Measurements from ENCODE around the gene DDB1.

DDB1 gene

GRCh38 chr11:61342207-61342803 lies 9.4 kb upstream of the DDB1 start:
- Histone ChIP-seq H3K36me3 (ENCODE audit: control insufficient read depth in 1 of 2, insufficient read depth in 2 of 2, low read length in 2 of 2) (peaks cover 17 to 19% of the 10 kb centered on the region in 2 donors), H3K4me1 (ENCODE audit: control insufficient read depth in 1 of 2, insufficient read depth in 2 of 2, low read length in 2 of 2) (no peaks in the 10 kb centered on the region), H3K9me3 (ENCODE audit: control insufficient read depth in 1 of 2, low read length in 2 of 2) (no peaks in the 10 kb centered on the region), H3K4me3 (ENCODE audit: low read depth in 1 of 2, low read length in 2 of 2) (no peak overlapping the region), H3K27ac (ENCODE audit: low read length) (no peak overlapping the region), H3K27me3 (ENCODE audit: low read depth, low read length) (no peaks in the 10 kb centered on the region)

- Histone ChIP-seq H3K36me3 (ENCODE audit: control insufficient read depth in 1 of 2, insufficient read depth in 2 of 2, low read length in 2 of 2) (peaks cover 17 to 19% of the 10 kb centered on the region in 2 donors), H3K27ac (ENCODE audit: low read length) (no peak overlapping the region), H3K9me3 (ENCODE audit: control insufficient read depth in 1 of 2, low read length in 2 of 2) (no peaks in the 10 kb centered on the region), H3K4me1 (ENCODE audit: control insufficient read depth in 1 of 2, insufficient read depth in 2 of 2, low read length in 2 of 2) (no peaks in the 10 kb centered on the region), H3K27me3 (ENCODE audit: low read depth, low read length) (no peaks in the 10 kb centered on the region), H3K4me3 (ENCODE audit: low read depth in 1 of 2, low read length in 2 of 2) (no peak overlapping the region)
Measured at GRCh38 chr11:61341706-61342105, 8.8 kb upstream of the DDB1 start.

GRCh38 chr11:61340979-61341378 lies 8.1 kb upstream of the DDB1 start:
- Histone ChIP-seq H3K9me3 (ENCODE audit: control insufficient read depth in 1 of 2, low read length in 2 of 2) (no peaks in the 10 kb centered on the region), H3K36me3 (ENCODE audit: control insufficient read depth in 1 of 2, insufficient read depth in 2 of 2, low read length in 2 of 2) (peaks cover 17 to 19% of the 10 kb centered on the region in 2 donors), H3K27ac (ENCODE audit: low read length) (no peak overlapping the region), H3K27me3 (ENCODE audit: low read depth, low read length) (no peaks in the 10 kb centered on the region), H3K4me3 (ENCODE audit: low read depth in 1 of 2, low read length in 2 of 2) (no peak overlapping the region), H3K4me1 (ENCODE audit: control insufficient read depth in 1 of 2, insufficient read depth in 2 of 2, low read length in 2 of 2) (no peaks in the 10 kb centered on the region)

GRCh38 chr11:61339490-61339878 lies 6.6 kb upstream of the DDB1 start:
- Histone ChIP-seq H3K27ac (ENCODE audit: low read length) (no peak overlapping the region), H3K27me3 (ENCODE audit: low read depth, low read length) (no peaks in the 10 kb centered on the region), H3K36me3 (ENCODE audit: control insufficient read depth in 1 of 2, insufficient read depth in 2 of 2, low read length in 2 of 2) (peaks cover 17 to 19% of the 10 kb centered on the region in 2 donors), H3K4me1 (ENCODE audit: control insufficient read depth in 1 of 2, insufficient read depth in 2 of 2, low read length in 2 of 2) (no peaks in the 10 kb centered on the region), H3K4me3 (ENCODE audit: low read depth in 1 of 2, low read length in 2 of 2) (no peak overlapping the region), H3K9me3 (ENCODE audit: control insufficient read depth in 1 of 2, low read length in 2 of 2) (no peaks in the 10 kb centered on the region)

GRCh38 chr11:61338783-61339489 lies 6.0 kb upstream of the DDB1 start:
- H3K27ac ChIP-seq (ENCODE audit: low read length) = no peak overlapping the region
- no peak overlapping the region for H3K4me3 ChIP-seq (ENCODE audit: low read depth in 1 of 2, low read length in 2 of 2)
- H3K9me3 ChIP-seq (ENCODE audit: control insufficient read depth in 1 of 2, low read length in 2 of 2) = no peaks in the 10 kb centered on the region
- no peaks in the 10 kb centered on the region for H3K4me1 ChIP-seq (ENCODE audit: control insufficient read depth in 1 of 2, insufficient read depth in 2 of 2, low read length in 2 of 2)
- no peaks in the 10 kb centered on the region for H3K27me3 ChIP-seq (ENCODE audit: low read depth, low read length)
- H3K36me3 ChIP-seq (ENCODE audit: control insufficient read depth in 1 of 2, insufficient read depth in 2 of 2, low read length in 2 of 2) = peaks cover 17 to 19% of the 10 kb centered on the region in 2 donors

GRCh38 chr11:61337706-61338470 lies 5.0 kb upstream of the DDB1 start:
- peaks cover 11 to 15% of the 10 kb centered on the region in 2 donors for H3K36me3 ChIP-seq (ENCODE audit: control insufficient read depth in 1 of 2, insufficient read depth in 2 of 2, low read length in 2 of 2)
- no peaks in the 10 kb centered on the region for H3K9me3 ChIP-seq (ENCODE audit: control insufficient read depth in 1 of 2, low read length in 2 of 2)
- no peaks in the 10 kb centered on the region for H3K27me3 ChIP-seq (ENCODE audit: low read depth, low read length)
- H3K27ac ChIP-seq (ENCODE audit: low read length) = no peak overlapping the region
- H3K4me3 ChIP-seq (ENCODE audit: low read depth in 1 of 2, low read length in 2 of 2) = no peak overlapping the region
- H3K4me1 ChIP-seq (ENCODE audit: control insufficient read depth in 1 of 2, insufficient read depth in 2 of 2, low read length in 2 of 2) = peaks cover 4% of the 10 kb centered on the region in 2 donors

- Histone ChIP-seq H3K27me3 (ENCODE audit: low read depth, low read length) (no peaks in the 10 kb centered on the region), H3K9me3 (ENCODE audit: control insufficient read depth in 1 of 2, low read length in 2 of 2) (no peaks in the 10 kb centered on the region), H3K27ac (ENCODE audit: low read length) (no peak overlapping the region), H3K4me3 (ENCODE audit: low read depth in 1 of 2, low read length in 2 of 2) (no peak overlapping the region), H3K36me3 (ENCODE audit: control insufficient read depth in 1 of 2, insufficient read depth in 2 of 2, low read length in 2 of 2) (peaks cover 9 to 11% of the 10 kb centered on the region in 2 donors), H3K4me1 (ENCODE audit: control insufficient read depth in 1 of 2, insufficient read depth in 2 of 2, low read length in 2 of 2) (peaks cover 5 to 11% of the 10 kb centered on the region in 2 donors)
Measured at GRCh38 chr11:61336171-61336935, 3.4 kb upstream of the DDB1 start.

- Histone ChIP-seq H3K9me3 (ENCODE audit: control insufficient read depth in 1 of 2, low read length in 2 of 2) (no peaks in the 10 kb centered on the region), H3K27ac (ENCODE audit: low read length) (peak overlapping the region; percentile 32), H3K27me3 (ENCODE audit: low read depth, low read length) (no peaks in the 10 kb centered on the region), H3K4me3 (ENCODE audit: low read depth in 1 of 2, low read length in 2 of 2) (peak overlapping the region in 1 of 2 donors; percentile 33), H3K36me3 (ENCODE audit: control insufficient read depth in 1 of 2, insufficient read depth in 2 of 2, low read length in 2 of 2) (peaks cover 6 to 9% of the 10 kb centered on the region in 2 donors), H3K4me1 (ENCODE audit: control insufficient read depth in 1 of 2, insufficient read depth in 2 of 2, low read length in 2 of 2) (peaks cover 8 to 16% of the 10 kb centered on the region in 2 donors)
Measured at GRCh38 chr11:61335355-61335710, 2.4 kb upstream of the DDB1 start.

- peaks cover 6 to 13% of the 10 kb centered on the region in 2 donors for H3K36me3 ChIP-seq (ENCODE audit: control insufficient read depth in 1 of 2, insufficient read depth in 2 of 2, low read length in 2 of 2)
- peak overlapping the region in 1 of 2 donors; percentile 33 for H3K4me3 ChIP-seq (ENCODE audit: low read depth in 1 of 2, low read length in 2 of 2)
- H3K27ac ChIP-seq (ENCODE audit: low read length) = peak overlapping the region; percentile 32
- no peaks in the 10 kb centered on the region for H3K9me3 ChIP-seq (ENCODE audit: control insufficient read depth in 1 of 2, low read length in 2 of 2)
- H3K27me3 ChIP-seq (ENCODE audit: low read depth, low read length) = no peaks in the 10 kb centered on the region
- H3K4me1 ChIP-seq (ENCODE audit: control insufficient read depth in 1 of 2, insufficient read depth in 2 of 2, low read length in 2 of 2) = peaks cover 8 to 16% of the 10 kb centered on the region in 2 donors
Measured at GRCh38 chr11:61334434-61335354, 1.8 kb upstream of the DDB1 start.

Data from muscle layer of duodenum (tissue), 2 donors.